Measurements from ENCODE around the gene MYCN. TPM values are rescaled to one million over a fixed set of nuclear protein-coding genes. Genes with fewer than 3 reads are reported as not detected.

Gene MYCN
- polyA plus RNA-seq, 1 of the 3 experiments (the other 2 are of a cell fraction): 0.03 TPM

DNA sequence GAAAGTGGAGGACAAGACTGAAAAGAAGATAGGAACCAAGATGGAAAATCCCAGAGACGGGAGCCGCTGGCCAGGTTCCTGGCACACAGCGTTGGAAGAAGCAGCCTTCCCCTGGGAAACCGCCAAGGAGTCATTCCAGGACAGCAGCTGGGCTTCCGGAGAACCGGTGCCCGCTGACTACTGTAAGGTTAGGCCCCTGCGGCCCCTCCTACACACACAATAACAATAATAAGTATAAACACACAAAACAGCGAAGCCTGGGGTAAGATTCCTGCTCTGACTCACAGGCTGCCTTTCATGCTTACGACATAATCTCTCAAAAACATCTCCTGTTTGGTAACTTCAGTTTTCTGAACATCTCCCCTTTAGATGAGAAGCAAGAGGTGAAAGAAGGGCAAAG is 28.1 kb upstream of the MYCN start:
- TF ChIP-seq ZBTB33 (IDR thresholded peaks at IDR 0.05; ENCODE audit: borderline replicate concordance, low read depth) (no peak), MEF2A (IDR thresholded peaks at IDR 0.05; ENCODE audit: borderline replicate concordance, low read depth) (no peak), EP300 (IDR thresholded peaks at IDR 0.05; ENCODE audit: borderline replicate concordance in 1 of 2, low read depth in 1 of 2, low read length in 1 of 2) (no peak), ELF1 (IDR thresholded peaks at IDR 0.05) (no peak), SIN3A (IDR thresholded peaks at IDR 0.05; ENCODE audit: borderline replicate concordance, low read depth, low read length) (no peak), TEAD4 (IDR thresholded peaks at IDR 0.05; ENCODE audit: borderline replicate concordance, insufficient read depth) (no peak), MXI1 (IDR thresholded peaks at IDR 0.05; ENCODE audit: low read depth, low read length) (no peak), TAF1 (IDR thresholded peaks at IDR 0.05; ENCODE audit: borderline replicate concordance, low read depth, low read length) (no peak), FOXM1 (IDR thresholded peaks at IDR 0.05; ENCODE audit: low read depth) (no peak), USF1 (IDR thresholded peaks at IDR 0.05; ENCODE audit: borderline replicate concordance, low read depth) (no peak)
- TF ChIP-seq, protein P1, sequence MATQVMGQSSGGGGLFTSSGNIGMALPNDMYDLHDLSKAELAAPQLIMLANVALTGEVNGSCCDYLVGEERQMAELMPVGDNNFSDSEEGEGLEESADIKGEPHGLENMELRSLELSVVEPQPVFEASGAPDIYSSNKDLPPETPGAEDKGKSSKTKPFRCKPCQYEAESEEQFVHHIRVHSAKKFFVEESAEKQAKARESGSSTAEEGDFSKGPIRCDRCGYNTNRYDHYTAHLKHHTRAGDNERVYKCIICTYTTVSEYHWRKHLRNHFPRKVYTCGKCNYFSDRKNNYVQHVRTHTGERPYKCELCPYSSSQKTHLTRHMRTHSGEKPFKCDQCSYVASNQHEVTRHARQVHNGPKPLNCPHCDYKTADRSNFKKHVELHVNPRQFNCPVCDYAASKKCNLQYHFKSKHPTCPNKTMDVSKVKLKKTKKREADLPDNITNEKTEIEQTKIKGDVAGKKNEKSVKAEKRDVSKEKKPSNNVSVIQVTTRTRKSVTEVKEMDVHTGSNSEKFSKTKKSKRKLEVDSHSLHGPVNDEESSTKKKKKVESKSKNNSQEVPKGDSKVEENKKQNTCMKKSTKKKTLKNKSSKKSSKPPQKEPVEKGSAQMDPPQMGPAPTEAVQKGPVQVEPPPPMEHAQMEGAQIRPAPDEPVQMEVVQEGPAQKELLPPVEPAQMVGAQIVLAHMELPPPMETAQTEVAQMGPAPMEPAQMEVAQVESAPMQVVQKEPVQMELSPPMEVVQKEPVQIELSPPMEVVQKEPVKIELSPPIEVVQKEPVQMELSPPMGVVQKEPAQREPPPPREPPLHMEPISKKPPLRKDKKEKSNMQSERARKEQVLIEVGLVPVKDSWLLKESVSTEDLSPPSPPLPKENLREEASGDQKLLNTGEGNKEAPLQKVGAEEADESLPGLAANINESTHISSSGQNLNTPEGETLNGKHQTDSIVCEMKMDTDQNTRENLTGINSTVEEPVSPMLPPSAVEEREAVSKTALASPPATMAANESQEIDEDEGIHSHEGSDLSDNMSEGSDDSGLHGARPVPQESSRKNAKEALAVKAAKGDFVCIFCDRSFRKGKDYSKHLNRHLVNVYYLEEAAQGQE (IDR thresholded peaks at IDR 0.05; ENCODE audit: low read depth, low read length): no peak
- TF ChIP-seq, protein P2, sequence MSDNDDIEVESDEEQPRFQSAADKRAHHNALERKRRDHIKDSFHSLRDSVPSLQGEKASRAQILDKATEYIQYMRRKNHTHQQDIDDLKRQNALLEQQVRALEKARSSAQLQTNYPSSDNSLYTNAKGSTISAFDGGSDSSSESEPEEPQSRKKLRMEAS (IDR thresholded peaks at IDR 0.05; ENCODE audit: low read depth): no peak
- TF ChIP-seq, protein P3, sequence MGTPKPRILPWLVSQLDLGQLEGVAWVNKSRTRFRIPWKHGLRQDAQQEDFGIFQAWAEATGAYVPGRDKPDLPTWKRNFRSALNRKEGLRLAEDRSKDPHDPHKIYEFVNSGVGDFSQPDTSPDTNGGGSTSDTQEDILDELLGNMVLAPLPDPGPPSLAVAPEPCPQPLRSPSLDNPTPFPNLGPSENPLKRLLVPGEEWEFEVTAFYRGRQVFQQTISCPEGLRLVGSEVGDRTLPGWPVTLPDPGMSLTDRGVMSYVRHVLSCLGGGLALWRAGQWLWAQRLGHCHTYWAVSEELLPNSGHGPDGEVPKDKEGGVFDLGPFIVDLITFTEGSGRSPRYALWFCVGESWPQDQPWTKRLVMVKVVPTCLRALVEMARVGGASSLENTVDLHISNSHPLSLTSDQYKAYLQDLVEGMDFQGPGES (IDR thresholded peaks at IDR 0.05; ENCODE audit: low read depth, low read length): no peak
- no peak overlapping the region for H3K27ac ChIP-seq (ENCODE audit: low read depth in 2 of 2, low read length in 1 of 2)
- no peaks in the 10 kb centered on the region for H3K27me3 ChIP-seq (ENCODE audit: insufficient read depth)
- WGBS (ENCODE audit: low lambda C conversion rate): 18% methylated on average over 10 of the region's 10 CpGs
- no peaks in the 10 kb centered on the region for H3K79me2 ChIP-seq (ENCODE audit: insufficient read depth)
- no peaks in the 10 kb centered on the region for H3K9me2 ChIP-seq
- ChIA-PET CTCF (interaction anchor here (1.0 kb wide), 1 partner anchor 597 kb away, joined by 3 read pairs; no protein-coding TSS in a partner anchor), POLR2A (interaction anchor here (0.5 kb wide), 1 partner anchor 183 kb away, joined by 3 read pairs; no protein-coding TSS in a partner anchor)
- H3K4me2 ChIP-seq: no peak overlapping the region
- no peaks in the 10 kb centered on the region for H3K9me3 ChIP-seq
- H3K9ac ChIP-seq: no peak overlapping the region
- H2AFZ ChIP-seq (ENCODE audit: low read depth): no peak overlapping the region
- no peaks in the 10 kb centered on the region for H4K20me1 ChIP-seq (ENCODE audit: insufficient read depth)
- no peaks in the 10 kb centered on the region for H3F3A ChIP-seq (replicated peaks; ENCODE audit: insufficient read depth)
- no peaks in the 10 kb centered on the region for H3K36me3 ChIP-seq (replicated peaks in 1 of 2; ENCODE audit: control insufficient read depth in 1 of 2, insufficient read depth in 2 of 2, low read length in 1 of 2)
- H3K4me3 ChIP-seq (ENCODE audit: low read depth in 2 of 2, low read length in 1 of 2): no peak overlapping the region
- DNase-seq: no peak
- H3K4me1 ChIP-seq (ENCODE audit: control insufficient read depth in 1 of 2, insufficient read depth in 2 of 2, low read depth in 1 of 2, low read length in 1 of 2): peaks cover 0 to 6% of the 10 kb centered on the region in 2 experiments; a peak in 1 of 4 replicates
